K562 (cell line): Measurements from ENCODE around the gene ITSN1.

Experiments used
- CREM ChIP-seq: IDR thresholded peaks from 2 replicates; pipeline ENCODE4 v1.6.1; 2014; ENCODE audit warnings: antibody characterized with exemption, low read depth
- DPF2 ChIP-seq: fragments of 450-650 bp; IDR thresholded peaks from 2 replicates; pipeline ENCODE4 v1.6.1; 2016
- JUND ChIP-seq, 2 experiments: IDR thresholded peaks; 2 replicates in 1 of 2; 3 replicates in 1 of 2; pipeline ENCODE4 v1.6.1; 2011; ENCODE audit warnings: borderline replicate concordance in 2 of 2, low read depth in 2 of 2, low read length in 2 of 2, improper control_type of control experiment in 1 of 2, missing biosample characterization in 1 of 2, missing genetic modification characterization in 1 of 2, missing genetic modification reagents in 1 of 2
- TF ChIP-seq, protein P1 (sequence below), 2 experiments: fragments of 450-650 bp; formaldehyde crosslinking in 1 of 2; IDR thresholded peaks; 2 replicates each; pipeline versions ENCODE4 v1.4.0 to v1.6.1; 2014 to 2020; ENCODE audit warnings: mild to moderate bottlenecking in 2 of 2, borderline replicate concordance in 1 of 2, low read depth in 1 of 2

DNA sequence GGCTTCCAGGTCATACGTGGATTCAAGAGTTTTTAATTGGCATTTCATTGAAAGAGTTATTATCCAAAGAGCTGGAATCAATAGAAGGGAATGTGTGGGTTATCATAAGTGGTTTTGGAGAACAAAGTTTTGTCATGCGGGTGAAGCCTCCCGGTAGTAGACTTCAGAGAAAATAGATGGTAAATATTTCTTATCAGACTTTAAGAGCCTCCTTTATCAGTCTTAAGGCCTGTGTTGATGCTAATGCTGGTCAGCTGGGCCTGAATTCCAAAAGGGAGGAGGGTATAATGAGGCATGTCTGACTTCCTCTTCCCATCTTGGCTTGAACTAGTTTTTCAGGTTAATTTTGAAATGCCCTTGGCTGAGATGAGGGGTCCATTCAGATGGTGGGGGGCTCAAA lies 89.7 kb downstream of the ITSN1 start:
- no peak for TF ChIP-seq DPF2
- TF ChIP-seq CREM, result no peak
- TF ChIP-seq, protein P1, sequence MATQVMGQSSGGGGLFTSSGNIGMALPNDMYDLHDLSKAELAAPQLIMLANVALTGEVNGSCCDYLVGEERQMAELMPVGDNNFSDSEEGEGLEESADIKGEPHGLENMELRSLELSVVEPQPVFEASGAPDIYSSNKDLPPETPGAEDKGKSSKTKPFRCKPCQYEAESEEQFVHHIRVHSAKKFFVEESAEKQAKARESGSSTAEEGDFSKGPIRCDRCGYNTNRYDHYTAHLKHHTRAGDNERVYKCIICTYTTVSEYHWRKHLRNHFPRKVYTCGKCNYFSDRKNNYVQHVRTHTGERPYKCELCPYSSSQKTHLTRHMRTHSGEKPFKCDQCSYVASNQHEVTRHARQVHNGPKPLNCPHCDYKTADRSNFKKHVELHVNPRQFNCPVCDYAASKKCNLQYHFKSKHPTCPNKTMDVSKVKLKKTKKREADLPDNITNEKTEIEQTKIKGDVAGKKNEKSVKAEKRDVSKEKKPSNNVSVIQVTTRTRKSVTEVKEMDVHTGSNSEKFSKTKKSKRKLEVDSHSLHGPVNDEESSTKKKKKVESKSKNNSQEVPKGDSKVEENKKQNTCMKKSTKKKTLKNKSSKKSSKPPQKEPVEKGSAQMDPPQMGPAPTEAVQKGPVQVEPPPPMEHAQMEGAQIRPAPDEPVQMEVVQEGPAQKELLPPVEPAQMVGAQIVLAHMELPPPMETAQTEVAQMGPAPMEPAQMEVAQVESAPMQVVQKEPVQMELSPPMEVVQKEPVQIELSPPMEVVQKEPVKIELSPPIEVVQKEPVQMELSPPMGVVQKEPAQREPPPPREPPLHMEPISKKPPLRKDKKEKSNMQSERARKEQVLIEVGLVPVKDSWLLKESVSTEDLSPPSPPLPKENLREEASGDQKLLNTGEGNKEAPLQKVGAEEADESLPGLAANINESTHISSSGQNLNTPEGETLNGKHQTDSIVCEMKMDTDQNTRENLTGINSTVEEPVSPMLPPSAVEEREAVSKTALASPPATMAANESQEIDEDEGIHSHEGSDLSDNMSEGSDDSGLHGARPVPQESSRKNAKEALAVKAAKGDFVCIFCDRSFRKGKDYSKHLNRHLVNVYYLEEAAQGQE (IDR thresholded peaks at IDR 0.05; ENCODE audit: borderline replicate concordance), result no peak; the same call in 1 of the 2 replicates
- TF ChIP-seq, protein P1 (CRISPR knock-in tag; IDR thresholded peaks at IDR 0.05; ENCODE audit: low read depth), result no peak
- TF ChIP-seq JUND (IDR thresholded peaks at IDR 0.05; ENCODE audit: borderline replicate concordance, low read depth, low read length), result no peak
- no peak; the same call in 2 of the 3 replicates for TF ChIP-seq JUND (tag; IDR thresholded peaks at IDR 0.05; ENCODE audit: borderline replicate concordance, low read depth, low read length)
